Measurements from ENCODE around the gene RARS2. TPM values are rescaled to one million over a fixed set of nuclear protein-coding genes. Genes with fewer than 3 reads are reported as not detected.
A peak's percentile ranks its signal among the peaks of the same experiment; 100 is the strongest.
"Not testable (repeated sequence)": the region's sequence is repeated elsewhere in the genome, so short reads cannot be mapped to it uniquely, and the experiment has no call there.

The RARS2 gene
- total and polyA plus RNA-seq, 12 donors, result 26.1 to 92.8 (median 60.5) TPM

- no peak for TF ChIP-seq POLR2A (IDR thresholded peaks at IDR 0.05)
- TF ChIP-seq CTCF (IDR thresholded peaks at IDR 0.05), result no peak
- Histone ChIP-seq H3K27me3 (no peaks in the 10 kb centered on the region), H3K9me3 (replicated peaks in 1 of 3) (no peaks in the 10 kb centered on the region), H3K4me1 (replicated peaks in 1 of 2) (no peaks in the 10 kb centered on the region), H3K36me3 (replicated peaks in 1 of 2) (no peaks in the 10 kb centered on the region), H3K27ac (no peak overlapping the region), H3K4me3 (no peak overlapping the region)
- 95 to 99% (median 97%) methylated on average over 7 to 8 of the region's 8 CpGs for WGBS, 4 donors
- DNase-seq, result no peak
- intact Hi-C loops (cut with DNase I), result no loop called here
These were observed 94.9 kb downstream of the RARS2 start for GRCh38 chr6:87494761-87495422.

- H3K36me3 ChIP-seq (replicated peaks in 1 of 2); H3K4me3 ChIP-seq; H3K9me3 ChIP-seq (replicated peaks in 1 of 3); H3K4me1 ChIP-seq (replicated peaks in 1 of 2); H3K27me3 ChIP-seq; intact Hi-C loops (cut with DNase I): not testable (repeated sequence)
- DNase-seq, result peak; percentile 26 to 80 (median 68)
- peak overlapping the region in 2 of 5 donors; percentile 14 to 28 for H3K27ac ChIP-seq
- WGBS, 4 donors, result 54 to 67% (median 58%) methylated on average over 8 of the region's 8 CpGs
These were observed 100.5 kb downstream of the RARS2 start for GRCh38 chr6:87489326-87489725.

- no peak for TF ChIP-seq CTCF (IDR thresholded peaks at IDR 0.05)
- no peak for TF ChIP-seq POLR2A (IDR thresholded peaks at IDR 0.05)
- 85 to 91% (median 90%) methylated on average over 4 of the region's 4 CpGs for WGBS, 4 donors
- Histone ChIP-seq H3K9me3 (replicated peaks in 1 of 3) (no peaks in the 10 kb centered on the region), H3K36me3 (replicated peaks in 1 of 2) (no peaks in the 10 kb centered on the region), H3K27me3 (no peaks in the 10 kb centered on the region), H3K27ac (no peak overlapping the region), H3K4me3 (no peak overlapping the region), H3K4me1 (replicated peaks in 1 of 2) (no peaks in the 10 kb centered on the region)
- intact Hi-C loops (cut with DNase I), result no loop called here
- no peak for DNase-seq
These were observed 102.2 kb downstream of the RARS2 start for GRCh38 chr6:87487555-87487954.

GRCh38 chr6:87484491-87484890 lies 105.3 kb downstream of the RARS2 start:
- Histone ChIP-seq H3K36me3 (replicated peaks in 1 of 2) (no peaks in the 10 kb centered on the region), H3K27me3 (no peaks in the 10 kb centered on the region), H3K4me1 (replicated peaks in 1 of 2) (peaks cover 5 to 8% of the 10 kb centered on the region in 2 donors), H3K27ac (no peak overlapping the region), H3K4me3 (no peak overlapping the region), H3K9me3 (replicated peaks in 1 of 3) (no peaks in the 10 kb centered on the region)
- no peak for TF ChIP-seq POLR2A (IDR thresholded peaks at IDR 0.05)
- TF ChIP-seq CTCF (IDR thresholded peaks at IDR 0.05), result no peak
- WGBS, 4 donors, result 95 to 97% (median 95%) methylated on average over 7 of the region's 7 CpGs
- intact Hi-C loops (cut with DNase I), result no loop called here
- no peak for DNase-seq

- Histone ChIP-seq H3K9me3 (replicated peaks in 1 of 3) (no peaks in the 10 kb centered on the region), H3K27ac (no peak overlapping the region), H3K27me3 (no peaks in the 10 kb centered on the region), H3K36me3 (replicated peaks in 1 of 2) (no peaks in the 10 kb centered on the region), H3K4me1 (replicated peaks in 1 of 2) (peaks cover 5 to 8% of the 10 kb centered on the region in 2 donors), H3K4me3 (no peak overlapping the region)
- TF ChIP-seq CTCF (IDR thresholded peaks at IDR 0.05) (no peak), POLR2A (IDR thresholded peaks at IDR 0.05) (no peak)
- intact Hi-C loops (cut with DNase I), result no loop called here
- DNase-seq, result peak in 1 of 7 donors; percentile 21
- 78 to 95% (median 90%) methylated on average over 9 of the region's 9 CpGs for WGBS, 4 donors
These were observed 105.9 kb downstream of the RARS2 start for GRCh38 chr6:87483929-87484328.
